ES-I3 (cell line): ENCODE data around the gene MIEF2.
"Not testable (repeated sequence)": the region's sequence is repeated elsewhere in the genome, so short reads cannot be mapped to it uniquely, and the experiment has no call there.

Experiments
- H3K36me3 ChIP-seq: 2 replicates; pipeline ENCODE4 v1.6.1; 2013; ENCODE audit warnings: mild to moderate bottlenecking, low read length, control low read depth, moderate library complexity; ENCODE audit not compliant: insufficient read depth
- H3K4me1 ChIP-seq: 2 replicates; pipeline ENCODE4 v1.6.1; 2013; ENCODE audit warnings: mild to moderate bottlenecking, control low read depth, low read length; ENCODE audit not compliant: insufficient read depth
- H3K9ac ChIP-seq: 2 replicates; pipeline ENCODE4 v1.6.1; 2013; ENCODE audit warnings: low read depth, mild to moderate bottlenecking, low read length, moderate library complexity
- H3K9me3 ChIP-seq: 2 replicates; pipeline ENCODE4 v1.6.1; 2013; ENCODE audit warnings: mild to moderate bottlenecking, low read length, moderate library complexity; ENCODE audit not compliant: control insufficient read depth, insufficient read depth

MIEF2 gene

DNA sequence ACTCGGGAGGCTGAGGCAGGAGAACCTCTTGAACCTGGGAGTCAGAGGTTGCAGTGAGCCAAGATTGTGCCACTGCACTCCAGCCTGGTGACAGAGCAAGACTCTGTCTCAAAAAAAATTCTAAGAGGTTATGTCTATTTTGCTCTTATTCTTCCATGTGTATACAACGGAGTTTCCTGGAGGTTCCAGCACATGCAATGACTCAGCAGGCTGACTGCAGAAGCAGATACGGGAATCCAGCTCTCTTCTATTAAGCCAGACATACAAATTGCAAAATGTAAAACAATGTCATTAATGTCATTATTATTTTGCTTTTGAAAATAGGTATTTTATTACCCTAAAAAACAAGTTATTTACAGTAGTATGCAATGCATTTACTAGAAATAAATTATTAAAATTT, 18.4 kb downstream of the MIEF2 start:
- H3K4me1 ChIP-seq = no peaks in the 10 kb centered on the region
- H3K9me3 ChIP-seq = no peaks in the 10 kb centered on the region
- H3K9ac ChIP-seq = no peak overlapping the region
- peaks cover 37% of the 10 kb centered on the region for H3K36me3 ChIP-seq

DNA sequence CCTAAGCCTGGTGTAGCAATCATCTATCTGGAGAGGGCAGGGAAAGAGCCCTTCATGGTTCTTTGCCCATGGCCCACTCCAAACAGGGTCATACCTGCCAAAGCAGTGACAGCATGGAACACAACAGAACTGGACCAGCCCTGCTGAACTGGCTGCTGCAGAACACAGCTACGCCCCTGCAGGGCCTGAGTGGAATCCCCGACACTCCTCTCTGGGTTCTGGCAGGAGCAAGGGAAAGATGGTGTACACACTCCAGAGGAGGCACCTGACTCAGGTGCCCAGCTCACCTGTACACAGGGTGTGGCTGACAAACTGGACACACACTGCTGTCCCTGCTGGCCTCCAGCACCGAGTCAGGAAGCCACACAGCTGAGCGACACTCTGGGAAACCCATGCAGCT, 19.8 kb downstream of the MIEF2 start:
- Histone ChIP-seq H3K9ac (no peak overlapping the region), H3K36me3 (peaks cover 46% of the 10 kb centered on the region), H3K9me3 (no peaks in the 10 kb centered on the region), H3K4me1 (no peaks in the 10 kb centered on the region)

DNA sequence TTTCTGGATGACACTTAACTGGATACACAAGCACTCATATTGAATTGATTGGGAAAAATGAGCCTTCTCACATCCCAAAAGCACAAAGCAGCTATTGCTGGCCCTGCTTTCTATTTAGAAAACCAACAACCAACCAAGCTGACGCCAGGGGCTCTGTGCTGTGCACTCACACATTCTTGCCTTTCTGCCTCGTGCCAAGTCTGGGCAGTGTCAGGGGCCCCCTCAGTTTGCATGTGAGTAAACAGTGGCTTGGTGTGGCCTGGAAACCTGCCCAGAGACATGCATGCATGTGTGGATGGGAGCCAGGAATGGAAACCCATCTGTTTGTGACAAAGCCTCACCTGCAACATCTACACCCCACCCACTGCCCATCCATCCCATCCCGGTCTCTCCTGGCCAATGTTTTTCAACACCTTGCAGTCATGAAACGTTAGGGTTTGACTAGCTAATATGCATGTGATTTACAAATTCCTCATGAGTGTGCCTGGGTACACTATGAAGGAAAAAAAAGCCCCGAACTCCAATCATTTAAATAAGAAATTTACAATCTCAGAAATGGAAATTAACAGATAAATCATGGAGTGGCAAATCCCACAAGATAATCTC, 20.4 kb downstream of the MIEF2 start:
- Histone ChIP-seq H3K9ac (no peak overlapping the region), H3K4me1 (no peaks in the 10 kb centered on the region), H3K9me3 (no peaks in the 10 kb centered on the region), H3K36me3 (peaks cover 50% of the 10 kb centered on the region)

DNA sequence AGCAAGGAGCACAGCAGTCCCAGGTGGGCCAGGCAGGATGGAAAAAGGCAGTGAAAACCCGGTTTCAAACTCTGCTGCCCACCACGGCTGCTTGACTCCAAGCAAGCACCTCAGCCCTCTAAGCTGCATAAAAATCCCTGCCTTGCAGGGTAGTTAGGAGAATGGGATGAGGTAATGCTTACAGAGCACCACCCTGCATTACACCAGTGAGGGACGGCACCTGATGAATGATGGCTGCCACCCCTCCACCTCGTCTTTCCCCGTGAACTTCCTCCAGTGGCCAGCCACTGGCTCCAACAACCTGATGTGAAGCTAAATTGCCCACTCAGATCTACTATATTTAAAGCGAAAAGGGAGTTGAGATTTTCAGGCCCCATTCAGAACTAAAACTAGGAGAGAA, 21.3 kb downstream of the MIEF2 start:
- H3K9me3 ChIP-seq = no peaks in the 10 kb centered on the region
- H3K36me3 ChIP-seq = peaks cover 47% of the 10 kb centered on the region
- no peak overlapping the region for H3K9ac ChIP-seq
- H3K4me1 ChIP-seq = no peaks in the 10 kb centered on the region

DNA sequence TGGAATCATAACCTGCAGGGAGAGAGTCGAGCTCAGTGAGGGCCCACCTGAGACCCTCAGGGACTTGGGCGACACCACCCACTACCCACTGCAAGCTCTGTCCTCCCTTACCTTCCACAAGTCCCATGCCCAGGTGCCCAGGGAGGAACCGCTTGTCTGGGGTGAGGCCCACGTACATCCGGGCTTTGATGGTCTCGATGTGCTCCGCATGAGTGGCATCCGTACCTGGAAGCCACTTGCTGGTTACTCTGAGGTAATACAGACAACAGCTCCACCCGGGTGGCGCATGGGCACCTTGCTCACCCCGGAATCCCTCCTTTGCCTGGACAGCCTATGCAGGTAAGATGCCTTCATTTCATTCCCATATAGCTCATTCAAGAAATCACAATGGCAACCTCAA, 24.8 kb downstream of the MIEF2 start:
- H3K9me3 ChIP-seq = no peaks in the 10 kb centered on the region
- H3K4me1 ChIP-seq = no peaks in the 10 kb centered on the region
- peaks cover 63% of the 10 kb centered on the region for H3K36me3 ChIP-seq
- H3K9ac ChIP-seq = no peak overlapping the region

DNA sequence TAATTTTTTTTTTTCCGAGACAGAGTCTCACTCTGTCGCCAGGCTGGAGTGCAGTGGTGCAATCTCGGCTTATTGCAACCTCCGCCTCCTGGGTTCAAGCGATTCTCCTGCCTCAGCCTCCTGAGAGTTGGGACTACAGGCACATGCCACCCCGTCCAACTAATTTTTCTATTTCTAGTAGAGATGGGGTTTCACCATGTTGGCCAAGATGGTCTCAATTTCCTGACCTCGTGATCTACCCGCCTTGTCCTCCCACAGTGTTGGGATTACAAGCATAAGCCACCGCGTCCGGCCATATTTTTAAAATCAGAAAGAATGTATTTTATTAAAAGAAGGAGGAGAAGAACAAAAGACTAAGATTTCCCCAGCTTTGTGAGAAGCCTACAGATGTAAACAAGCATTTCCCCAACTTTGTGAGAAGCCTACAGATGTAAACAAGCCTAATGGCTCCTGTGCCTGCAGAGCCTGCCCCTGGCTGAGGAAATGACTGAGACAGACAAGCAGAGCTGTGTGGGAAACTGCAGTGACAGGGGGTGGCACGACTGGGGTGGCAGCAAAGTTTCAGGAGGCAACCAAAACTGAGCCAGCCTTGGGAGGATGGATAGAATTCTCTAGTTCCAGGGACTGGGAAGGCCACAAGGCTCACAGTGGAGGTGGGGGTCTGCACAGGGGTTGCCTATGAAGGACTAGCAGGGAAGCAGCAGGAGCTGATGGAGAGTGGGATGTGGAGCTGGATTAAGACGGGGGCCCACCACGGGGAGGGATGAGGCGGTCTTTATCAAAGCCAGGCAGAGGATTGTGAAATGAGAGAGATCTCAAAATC, 31.5 kb downstream of the MIEF2 start:
- H3K9ac ChIP-seq = no peak overlapping the region
- H3K4me1 ChIP-seq = no peaks in the 10 kb centered on the region
- H3K9me3 ChIP-seq = no peaks in the 10 kb centered on the region
- H3K36me3 ChIP-seq = peaks cover 33% of the 10 kb centered on the region

DNA sequence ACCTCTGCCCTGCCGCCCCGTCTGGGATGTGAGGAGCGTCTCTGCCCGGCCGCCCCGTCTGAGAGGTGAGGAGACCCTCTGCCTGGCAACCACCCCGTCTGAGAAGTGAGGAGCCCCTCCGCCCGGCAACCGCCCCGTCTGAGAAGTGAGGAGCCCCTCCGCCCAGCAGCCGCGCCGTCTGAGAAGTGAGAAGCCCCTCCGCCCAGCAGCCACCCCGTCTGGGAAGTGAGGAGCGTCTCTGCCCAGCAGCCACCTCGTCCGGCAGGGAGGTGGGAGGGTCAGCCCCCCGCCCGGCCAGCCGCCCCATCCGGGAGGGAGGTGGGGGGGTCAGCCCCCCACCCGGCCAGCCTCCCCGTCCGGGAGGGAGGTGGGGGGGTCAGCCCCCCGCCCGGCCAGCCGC, 37.6 kb downstream of the MIEF2 start:
- not testable (repeated sequence) for H3K9ac ChIP-seq, H3K9me3 ChIP-seq, H3K4me1 ChIP-seq
- H3K36me3 ChIP-seq = peaks cover 17% of the 10 kb centered on the region

DNA sequence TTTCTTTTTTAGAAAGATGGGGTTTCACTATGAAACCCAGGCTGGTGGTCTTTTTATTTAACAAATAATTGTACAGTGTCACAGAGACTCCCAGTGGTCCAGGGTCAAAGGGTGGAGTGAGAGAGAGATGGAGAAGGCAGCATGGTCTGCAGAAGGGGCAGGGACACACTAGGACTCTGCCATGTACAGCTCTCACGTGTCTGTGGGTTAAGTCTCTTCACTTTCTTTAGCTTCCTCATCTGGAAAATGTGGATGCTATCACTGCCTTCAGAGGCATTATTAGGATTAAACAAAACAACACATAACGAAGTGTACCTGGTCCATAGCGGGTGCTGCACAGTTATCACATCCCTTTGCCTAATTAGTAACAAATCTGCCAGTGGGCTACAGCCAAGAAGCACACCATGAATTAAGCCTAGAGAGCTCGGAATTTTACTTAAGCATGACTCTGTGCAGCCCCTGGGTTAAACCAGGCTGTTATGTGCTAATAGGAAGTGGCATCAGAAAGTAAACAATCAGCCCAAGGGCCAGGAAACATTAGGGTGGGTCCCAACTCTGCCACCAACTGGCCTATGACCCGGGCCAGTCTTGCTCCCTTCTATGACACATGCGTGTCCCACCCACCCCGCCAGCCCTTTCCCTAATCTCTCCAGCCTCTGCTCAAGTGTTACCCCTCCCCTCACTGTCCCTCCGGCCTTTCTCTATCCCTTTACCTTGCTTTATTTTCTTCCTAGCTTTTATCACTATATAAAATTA, 40.4 kb downstream of the MIEF2 start:
- Histone ChIP-seq H3K9ac (no peak overlapping the region), H3K9me3 (no peaks in the 10 kb centered on the region), H3K4me1 (no peaks in the 10 kb centered on the region), H3K36me3 (peaks cover 27% of the 10 kb centered on the region)

DNA sequence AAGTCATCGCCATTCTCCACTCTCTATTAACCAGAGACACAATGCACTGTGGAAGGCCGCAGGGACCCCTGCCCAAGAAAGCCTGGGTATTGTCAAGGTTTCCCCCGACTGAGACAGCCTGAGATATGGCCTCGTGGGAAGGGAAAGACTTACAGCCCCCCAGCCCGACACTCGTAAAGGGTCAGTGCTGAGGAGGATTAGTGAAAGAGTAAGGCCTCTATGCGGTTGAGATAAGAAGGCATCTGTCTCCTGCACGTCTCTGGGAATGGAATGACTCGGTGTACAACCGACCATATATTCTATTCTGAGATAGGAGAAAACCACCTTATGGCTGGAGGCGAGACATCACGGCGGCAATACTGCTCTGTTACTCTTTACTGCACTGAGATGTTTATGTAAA, 42.7 kb downstream of the MIEF2 start:
- not testable (repeated sequence) for H3K9me3 ChIP-seq
- peaks cover 35% of the 10 kb centered on the region for H3K36me3 ChIP-seq

DNA sequence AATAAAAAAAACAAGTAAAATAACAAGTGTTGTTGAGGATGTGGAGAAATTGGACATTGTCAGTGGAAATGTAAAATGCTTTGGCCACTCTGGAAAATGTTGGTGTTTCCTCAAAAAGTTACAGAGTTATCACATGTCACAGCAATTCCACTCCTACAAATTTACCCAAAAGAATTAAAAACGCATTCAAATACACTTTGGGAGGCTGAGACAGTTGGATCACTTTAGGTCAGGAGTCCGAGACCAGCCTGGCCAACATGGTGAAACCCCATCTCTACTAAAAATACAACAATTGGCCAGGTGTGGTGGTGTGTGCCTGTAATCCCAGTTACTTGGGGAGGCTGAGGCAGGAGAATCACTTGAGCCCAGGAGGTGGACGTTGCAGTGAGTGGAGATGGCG, 48.7 kb downstream of the MIEF2 start:
- no peaks in the 10 kb centered on the region for H3K4me1 ChIP-seq
- H3K9me3 ChIP-seq = no peaks in the 10 kb centered on the region
- peaks cover 29% of the 10 kb centered on the region for H3K36me3 ChIP-seq
- H3K9ac ChIP-seq = no peak overlapping the region

More for the DNA sequence above, 42.7 kb downstream of the MIEF2 start:
- H3K9ac ChIP-seq, H3K4me1 ChIP-seq: not testable (repeated sequence)

DNA sequence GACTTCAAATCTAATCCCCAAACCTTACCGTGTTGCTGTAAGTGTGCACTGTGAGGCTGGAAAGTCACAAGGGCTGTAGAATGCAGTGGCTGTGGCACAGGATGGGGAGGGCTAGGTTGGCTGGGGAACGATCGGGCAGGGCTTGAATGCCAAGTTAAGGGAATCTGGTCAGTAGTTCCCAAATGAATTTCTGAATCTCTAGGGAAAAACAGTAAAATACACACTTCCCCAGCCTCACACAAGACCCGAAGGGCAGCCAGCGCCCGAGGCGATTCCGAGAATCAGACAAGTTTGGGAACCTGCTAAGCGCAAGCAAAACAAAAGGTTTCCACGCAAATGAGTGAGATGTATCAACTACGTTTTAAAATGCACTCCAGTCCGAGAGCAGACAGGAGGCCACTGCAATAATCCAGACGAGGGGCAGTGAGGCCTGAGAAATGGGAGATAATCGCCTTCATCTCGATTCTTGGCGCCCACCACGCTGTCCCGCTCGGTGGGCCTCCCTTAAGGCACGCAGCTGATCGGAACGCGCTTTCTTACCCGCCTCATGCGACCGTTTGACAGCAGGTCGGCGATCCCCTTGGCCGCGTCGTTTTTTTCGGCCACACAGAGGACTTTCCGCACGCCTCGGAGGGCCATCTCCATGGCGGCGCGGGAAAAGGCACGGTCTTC, 53.7 kb downstream of the MIEF2 start:
- H3K4me1 ChIP-seq = no peaks in the 10 kb centered on the region
- H3K9ac ChIP-seq = peak overlapping the region; percentile 93
- no peaks in the 10 kb centered on the region for H3K9me3 ChIP-seq
- H3K36me3 ChIP-seq = peaks cover 13% of the 10 kb centered on the region

DNA sequence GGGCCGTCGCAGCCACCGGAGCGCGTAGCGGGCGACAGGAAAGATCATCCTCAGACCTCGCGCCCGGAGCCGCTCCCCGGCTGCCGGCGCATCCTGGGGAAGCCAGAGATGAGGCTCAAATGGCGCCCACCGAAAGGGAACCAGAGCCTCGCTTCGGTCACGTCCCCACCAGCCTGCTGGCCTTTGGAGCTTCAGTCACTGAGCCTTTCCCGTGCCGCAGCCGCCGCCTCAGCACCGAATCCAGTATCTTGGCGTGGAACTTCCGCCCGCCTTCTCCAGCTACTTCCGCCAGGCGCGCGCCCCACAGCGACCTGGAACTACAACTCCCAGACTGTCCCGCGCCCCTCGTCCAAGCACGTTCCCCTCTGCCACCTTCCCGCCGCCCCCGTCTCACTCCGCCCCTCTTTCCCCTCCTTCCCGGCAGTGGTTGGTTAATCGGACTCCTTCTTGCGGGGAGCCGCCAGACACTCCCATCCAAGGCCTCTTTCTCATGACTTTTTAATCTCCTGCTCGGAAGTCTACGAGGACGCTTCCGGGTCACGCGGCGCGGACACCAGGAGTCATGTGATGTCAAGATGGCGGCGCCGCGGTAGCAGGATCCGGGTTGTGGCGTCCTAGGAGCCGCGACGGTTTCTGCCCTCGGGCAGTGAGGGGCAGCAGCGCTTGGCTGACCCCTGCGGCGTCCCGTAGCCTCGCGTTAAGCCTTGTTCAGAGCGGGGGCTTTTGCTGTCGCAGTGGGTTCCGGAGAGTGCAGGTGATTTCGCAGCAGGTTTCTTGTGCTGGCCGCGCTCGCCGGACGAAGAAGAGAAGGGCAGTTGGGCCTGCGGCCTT, 54.5 kb downstream of the MIEF2 start, which contains the start of the genes SMCR8 and TOP3A:
Gene SMCR8, plus strand, starts transcription at position 563 of the 831 bp plus-strand sequence. CDS start 497 bp downstream, outside the sequence.
Gene TOP3A, minus strand, starts transcription at position 264 of the 831 bp plus-strand sequence. Its CDS starts 216 bp downstream, at position 48.
- H3K36me3 ChIP-seq = peaks cover 12% of the 10 kb centered on the region
- H3K4me1 ChIP-seq = no peaks in the 10 kb centered on the region

DNA sequence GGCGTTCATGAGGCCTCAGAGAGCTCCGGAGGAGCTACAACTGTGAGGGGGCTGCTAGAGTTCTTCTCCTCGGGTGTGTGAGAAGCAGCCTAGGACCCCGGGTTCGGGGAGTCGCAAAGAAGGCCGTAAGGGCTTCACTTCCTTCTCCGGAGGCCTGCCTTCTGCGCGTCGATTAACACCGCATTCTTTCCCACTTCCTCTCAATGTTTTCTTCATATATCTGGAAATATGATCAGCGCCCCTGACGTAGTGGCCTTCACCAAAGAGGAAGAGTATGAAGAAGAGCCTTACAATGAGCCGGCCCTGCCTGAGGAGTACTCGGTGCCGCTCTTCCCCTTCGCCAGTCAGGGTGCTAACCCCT, 55.1 kb downstream of the MIEF2 start:
- H3K9me3 ChIP-seq = no peaks in the 10 kb centered on the region
- H3K4me1 ChIP-seq = no peaks in the 10 kb centered on the region
- peaks cover 12% of the 10 kb centered on the region for H3K36me3 ChIP-seq
- H3K9ac ChIP-seq = peak overlapping the region; percentile 93

More for the DNA sequence above, 54.5 kb downstream of the MIEF2 start, which contains the start of the genes SMCR8 and TOP3A:
- Histone ChIP-seq H3K9me3 (no peaks in the 10 kb centered on the region), H3K9ac (peak within 1 kb of the TSS; percentile 93)
